Measurements from ENCODE around the gene ZNF587B.
"Not testable (repeated sequence)": the region's sequence is repeated elsewhere in the genome, so short reads cannot be mapped to it uniquely, and the experiment has no call there.

ZNF587B gene

GRCh38 chr19:57830071-57830602, at the start of gene ZNF587B:
ZNF587B (plus strand) TSS chr19:57830299; CDS start chr19:57830529, 230 bp downstream.
- Histone ChIP-seq H3K9me3 (ENCODE audit: control insufficient read depth, insufficient read depth, low read length) (no peaks in the 10 kb centered on the region), H3K9ac (ENCODE audit: low read depth, low read length) (peak within 1 kb of the TSS; percentile 96), H3K36me3 (ENCODE audit: control insufficient read depth, insufficient read depth, low read length) (peaks cover 15% of the 10 kb centered on the region), H3K4me1 (ENCODE audit: control insufficient read depth, insufficient read depth, low read length) (0 out of 2 replicates have a peak, but pooled peaks cover 4% of the 10 kb centered on the region), H3K27me3 (ENCODE audit: control insufficient read depth, insufficient read depth, low read length) (no peaks in the 10 kb centered on the region), H3K4me3 (ENCODE audit: low read depth, low read length) (peak within 1 kb of the TSS; percentile 93), H3K27ac (ENCODE audit: low read depth, low read length) (peak within 1 kb of the TSS; percentile 95)

GRCh38 chr19:57786286-57786685, 43.8 kb upstream of the ZNF587B start:
- Histone ChIP-seq H3K9ac (ENCODE audit: low read depth, low read length) (no peak overlapping the region), H3K36me3 (ENCODE audit: control insufficient read depth, insufficient read depth, low read length) (peaks cover 25% of the 10 kb centered on the region), H3K27me3 (ENCODE audit: control insufficient read depth, insufficient read depth, low read length) (no peaks in the 10 kb centered on the region), H3K27ac (ENCODE audit: low read depth, low read length) (no peak overlapping the region), H3K9me3 (ENCODE audit: control insufficient read depth, insufficient read depth, low read length) (no peaks in the 10 kb centered on the region), H3K4me1 (ENCODE audit: control insufficient read depth, insufficient read depth, low read length) (no peaks in the 10 kb centered on the region), H3K4me3 (ENCODE audit: low read depth, low read length) (no peak overlapping the region)

DNA sequence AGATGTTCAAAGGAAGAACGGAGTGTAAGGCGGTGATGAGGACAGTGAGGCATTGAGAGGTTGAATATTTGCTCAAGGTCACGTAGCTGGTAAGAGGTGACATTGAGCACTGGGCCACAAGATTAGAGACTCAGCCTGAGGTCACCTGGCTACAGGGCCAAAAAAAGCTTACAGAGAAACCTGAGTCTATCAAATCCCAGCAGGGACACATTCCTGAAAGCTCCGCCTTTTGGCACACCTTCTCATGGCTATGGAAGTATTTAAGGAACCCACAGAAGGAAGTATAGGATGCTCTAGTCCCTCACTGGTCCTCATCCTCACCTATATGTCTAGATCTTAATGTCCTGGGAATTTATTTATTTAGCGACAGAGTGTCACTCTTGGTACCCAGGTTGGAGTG, 43.2 kb upstream of the ZNF587B start:
- H3K9ac ChIP-seq (ENCODE audit: low read depth, low read length), result no peak overlapping the region
- H3K9me3 ChIP-seq (ENCODE audit: control insufficient read depth, insufficient read depth, low read length), result no peaks in the 10 kb centered on the region
- H3K4me3 ChIP-seq (ENCODE audit: low read depth, low read length), result no peak overlapping the region
- H3K27me3 ChIP-seq (ENCODE audit: control insufficient read depth, insufficient read depth, low read length), result no peaks in the 10 kb centered on the region
- peaks cover 19% of the 10 kb centered on the region for H3K36me3 ChIP-seq (ENCODE audit: control insufficient read depth, insufficient read depth, low read length)
- H3K4me1 ChIP-seq (ENCODE audit: control insufficient read depth, insufficient read depth, low read length), result no peaks in the 10 kb centered on the region
- H3K27ac ChIP-seq (ENCODE audit: low read depth, low read length), result no peak overlapping the region

DNA sequence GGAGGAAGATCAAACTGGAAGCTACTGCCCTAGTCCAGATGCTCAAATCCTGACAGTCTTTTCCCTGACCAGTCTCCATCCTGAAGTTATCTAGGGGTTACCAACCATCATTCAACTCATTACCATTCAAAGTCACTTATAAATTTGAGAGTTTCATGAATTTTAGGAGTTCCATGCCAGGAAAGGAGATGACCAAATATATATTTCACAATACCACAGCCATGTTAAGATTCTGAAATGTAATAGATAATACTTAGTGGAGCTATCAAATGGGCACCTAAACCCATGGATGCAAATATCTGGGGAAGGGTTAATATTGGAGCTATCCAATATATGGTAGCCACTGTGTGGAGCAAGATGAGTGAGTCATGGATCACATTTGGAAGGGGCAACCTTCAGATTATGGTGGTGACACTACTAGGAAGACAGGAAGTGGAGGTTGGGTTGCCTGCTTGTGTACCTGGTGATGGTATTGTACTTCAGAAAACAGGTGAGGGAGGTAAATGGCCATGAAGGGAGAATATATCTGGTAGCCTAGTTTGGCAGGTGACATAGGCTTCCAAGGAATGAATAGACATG, 41.9 kb upstream of the ZNF587B start:
- Histone ChIP-seq H3K9ac (ENCODE audit: low read depth, low read length) (no peak overlapping the region), H3K36me3 (ENCODE audit: control insufficient read depth, insufficient read depth, low read length) (peaks cover 19% of the 10 kb centered on the region)

GRCh38 chr19:57789288-57789687, 40.8 kb upstream of the ZNF587B start:
- Histone ChIP-seq H3K27ac (ENCODE audit: low read depth, low read length) (no peak overlapping the region), H3K9ac (ENCODE audit: low read depth, low read length) (no peak overlapping the region), H3K36me3 (ENCODE audit: control insufficient read depth, insufficient read depth, low read length) (peaks cover 19% of the 10 kb centered on the region), H3K9me3 (ENCODE audit: control insufficient read depth, insufficient read depth, low read length) (no peaks in the 10 kb centered on the region), H3K27me3 (ENCODE audit: control insufficient read depth, insufficient read depth, low read length) (no peaks in the 10 kb centered on the region), H3K4me1 (ENCODE audit: control insufficient read depth, insufficient read depth, low read length) (no peaks in the 10 kb centered on the region), H3K4me3 (ENCODE audit: low read depth, low read length) (no peak overlapping the region)

More for the DNA sequence above, 41.9 kb upstream of the ZNF587B start:
- Histone ChIP-seq H3K4me3 (ENCODE audit: low read depth, low read length) (no peak overlapping the region), H3K27ac (ENCODE audit: low read depth, low read length) (no peak overlapping the region), H3K27me3 (ENCODE audit: control insufficient read depth, insufficient read depth, low read length) (no peaks in the 10 kb centered on the region), H3K9me3 (ENCODE audit: control insufficient read depth, insufficient read depth, low read length) (no peaks in the 10 kb centered on the region), H3K4me1 (ENCODE audit: control insufficient read depth, insufficient read depth, low read length) (no peaks in the 10 kb centered on the region)

DNA sequence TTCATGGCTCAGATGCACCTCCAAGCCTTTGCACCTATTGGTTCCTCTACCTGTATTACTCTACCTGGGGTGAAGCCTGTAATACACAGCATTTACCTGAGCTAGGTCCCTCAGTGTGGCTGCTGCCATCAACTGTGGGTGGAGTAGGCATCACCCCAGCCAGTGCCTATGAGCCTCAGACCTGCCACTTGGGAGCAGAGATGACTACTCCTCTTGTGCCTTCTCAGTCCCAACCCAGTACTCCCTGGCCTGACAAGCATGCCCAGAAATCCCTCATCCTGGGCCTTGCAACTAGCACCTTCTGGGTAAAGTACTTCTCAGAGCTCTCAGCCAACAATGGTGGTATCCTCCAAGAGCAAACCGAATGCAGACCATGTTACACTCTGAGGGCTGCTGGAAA, 33.5 kb upstream of the ZNF587B start:
- H3K36me3 ChIP-seq (ENCODE audit: control insufficient read depth, insufficient read depth, low read length), result peaks cover 11% of the 10 kb centered on the region; the same call in 1 of the 2 replicates

GRCh38 chr19:57800696-57801095, 29.4 kb upstream of the ZNF587B start:
- Histone ChIP-seq H3K27ac (ENCODE audit: low read depth, low read length) (peak overlapping the region; percentile 99), H3K9ac (ENCODE audit: low read depth, low read length) (no peak overlapping the region), H3K27me3 (ENCODE audit: control insufficient read depth, insufficient read depth, low read length) (no peaks in the 10 kb centered on the region), H3K9me3 (ENCODE audit: control insufficient read depth, insufficient read depth, low read length) (no peaks in the 10 kb centered on the region), H3K4me1 (ENCODE audit: control insufficient read depth, insufficient read depth, low read length) (peaks cover 54% of the 10 kb centered on the region), H3K36me3 (ENCODE audit: control insufficient read depth, insufficient read depth, low read length) (peaks cover 8% of the 10 kb centered on the region), H3K4me3 (ENCODE audit: low read depth, low read length) (no peak overlapping the region)

More for the DNA sequence above, 33.5 kb upstream of the ZNF587B start:
- H3K4me3 ChIP-seq (ENCODE audit: low read depth, low read length); H3K27ac ChIP-seq (ENCODE audit: low read depth, low read length); H3K27me3 ChIP-seq (ENCODE audit: control insufficient read depth, insufficient read depth, low read length); H3K9ac ChIP-seq (ENCODE audit: low read depth, low read length); H3K9me3 ChIP-seq (ENCODE audit: control insufficient read depth, insufficient read depth, low read length): not testable (repeated sequence)
- H3K4me1 ChIP-seq (ENCODE audit: control insufficient read depth, insufficient read depth, low read length), result peaks cover 25% of the 10 kb centered on the region

- peak overlapping the region; percentile 99 for H3K27ac ChIP-seq (ENCODE audit: low read depth, low read length)
- peak overlapping the region; percentile 25; the same call in 1 of the 2 replicates for H3K4me3 ChIP-seq (ENCODE audit: low read depth, low read length)
- no peaks in the 10 kb centered on the region for H3K27me3 ChIP-seq (ENCODE audit: control insufficient read depth, insufficient read depth, low read length)
- H3K36me3 ChIP-seq (ENCODE audit: control insufficient read depth, insufficient read depth, low read length), result peaks cover 14% of the 10 kb centered on the region; the same call in 1 of the 2 replicates
- H3K9ac ChIP-seq (ENCODE audit: low read depth, low read length), result no peak overlapping the region
- H3K4me1 ChIP-seq (ENCODE audit: control insufficient read depth, insufficient read depth, low read length), result peaks cover 56% of the 10 kb centered on the region
- H3K9me3 ChIP-seq (ENCODE audit: control insufficient read depth, insufficient read depth, low read length), result no peaks in the 10 kb centered on the region
Measured at GRCh38 chr19:57802269-57802668, 27.8 kb upstream of the ZNF587B start.

DNA sequence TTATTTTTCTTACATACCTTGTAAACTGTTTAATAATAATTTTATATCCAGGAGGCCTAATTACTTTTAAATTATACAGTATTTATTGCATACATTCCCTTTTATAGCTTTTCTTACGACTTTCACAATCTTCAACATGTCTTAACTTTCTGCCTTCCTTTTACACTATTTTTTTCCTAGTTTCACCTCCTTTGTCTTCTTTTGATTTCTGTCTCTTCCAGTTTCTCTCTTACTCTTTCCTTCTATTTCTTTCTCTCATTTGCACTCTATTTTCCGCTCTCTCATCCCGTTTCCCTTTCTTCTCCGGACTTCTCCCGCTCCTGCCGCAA, 26.9 kb upstream of the ZNF587B start:
- Histone ChIP-seq H3K27me3 (ENCODE audit: control insufficient read depth, insufficient read depth, low read length) (no peaks in the 10 kb centered on the region), H3K27ac (ENCODE audit: low read depth, low read length) (peak overlapping the region; percentile 99), H3K9ac (ENCODE audit: low read depth, low read length) (peak overlapping the region; percentile 94), H3K4me1 (ENCODE audit: control insufficient read depth, insufficient read depth, low read length) (peaks cover 56% of the 10 kb centered on the region), H3K9me3 (ENCODE audit: control insufficient read depth, insufficient read depth, low read length) (no peaks in the 10 kb centered on the region), H3K36me3 (ENCODE audit: control insufficient read depth, insufficient read depth, low read length) (peaks cover 22% of the 10 kb centered on the region), H3K4me3 (ENCODE audit: low read depth, low read length) (peak overlapping the region; percentile 76)

GRCh38 chr19:57803594-57804325, 26.3 kb upstream of the ZNF587B start:
- Histone ChIP-seq H3K27me3 (ENCODE audit: control insufficient read depth, insufficient read depth, low read length) (no peaks in the 10 kb centered on the region), H3K4me3 (ENCODE audit: low read depth, low read length) (peak overlapping the region; percentile 76), H3K27ac (ENCODE audit: low read depth, low read length) (peak overlapping the region; percentile 99), H3K9ac (ENCODE audit: low read depth, low read length) (peak overlapping the region; percentile 94), H3K9me3 (ENCODE audit: control insufficient read depth, insufficient read depth, low read length) (no peaks in the 10 kb centered on the region), H3K4me1 (ENCODE audit: control insufficient read depth, insufficient read depth, low read length) (peaks cover 56% of the 10 kb centered on the region), H3K36me3 (ENCODE audit: control insufficient read depth, insufficient read depth, low read length) (peaks cover 27% of the 10 kb centered on the region)

- Histone ChIP-seq H3K9me3 (ENCODE audit: control insufficient read depth, insufficient read depth, low read length) (no peaks in the 10 kb centered on the region), H3K9ac (ENCODE audit: low read depth, low read length) (no peak overlapping the region), H3K27ac (ENCODE audit: low read depth, low read length) (no peak overlapping the region), H3K27me3 (ENCODE audit: control insufficient read depth, insufficient read depth, low read length) (no peaks in the 10 kb centered on the region), H3K36me3 (ENCODE audit: control insufficient read depth, insufficient read depth, low read length) (peaks cover 54% of the 10 kb centered on the region), H3K4me3 (ENCODE audit: low read depth, low read length) (no peak overlapping the region), H3K4me1 (ENCODE audit: control insufficient read depth, insufficient read depth, low read length) (peaks cover 21% of the 10 kb centered on the region)
Measured at GRCh38 chr19:57807541-57807940, 22.6 kb upstream of the ZNF587B start.

All from HUES48 (cell line).